Measurements from ENCODE around the gene TCF3. TPM values are rescaled to one million over a fixed set of nuclear protein-coding genes. Genes with fewer than 3 reads are reported as not detected.

TCF3 gene
- total RNA-seq, 2 donors from 2014 or later = 18.5 to 28.7 TPM

DNA sequence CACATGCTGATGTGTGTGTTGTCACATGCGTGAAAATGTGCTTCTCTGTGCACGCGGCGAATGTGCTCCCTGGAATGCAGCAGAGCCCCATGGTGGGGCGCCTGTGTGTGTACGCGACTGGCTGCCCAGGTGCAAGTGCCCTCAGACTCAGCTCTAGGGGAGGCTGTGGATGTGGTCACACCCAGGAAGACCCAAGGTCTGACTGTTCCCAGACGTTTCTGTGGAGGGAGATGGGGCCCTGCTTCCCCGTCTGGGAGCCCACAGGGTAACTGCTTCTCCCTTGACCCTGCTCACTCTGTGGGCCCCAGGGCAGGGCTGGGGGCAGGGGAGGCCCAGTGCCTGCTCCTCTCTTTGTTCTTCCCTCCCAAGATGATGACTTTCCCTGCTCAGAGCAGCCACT is 39.3 kb downstream of the TCF3 start:
- TF ChIP-seq, protein P1, sequence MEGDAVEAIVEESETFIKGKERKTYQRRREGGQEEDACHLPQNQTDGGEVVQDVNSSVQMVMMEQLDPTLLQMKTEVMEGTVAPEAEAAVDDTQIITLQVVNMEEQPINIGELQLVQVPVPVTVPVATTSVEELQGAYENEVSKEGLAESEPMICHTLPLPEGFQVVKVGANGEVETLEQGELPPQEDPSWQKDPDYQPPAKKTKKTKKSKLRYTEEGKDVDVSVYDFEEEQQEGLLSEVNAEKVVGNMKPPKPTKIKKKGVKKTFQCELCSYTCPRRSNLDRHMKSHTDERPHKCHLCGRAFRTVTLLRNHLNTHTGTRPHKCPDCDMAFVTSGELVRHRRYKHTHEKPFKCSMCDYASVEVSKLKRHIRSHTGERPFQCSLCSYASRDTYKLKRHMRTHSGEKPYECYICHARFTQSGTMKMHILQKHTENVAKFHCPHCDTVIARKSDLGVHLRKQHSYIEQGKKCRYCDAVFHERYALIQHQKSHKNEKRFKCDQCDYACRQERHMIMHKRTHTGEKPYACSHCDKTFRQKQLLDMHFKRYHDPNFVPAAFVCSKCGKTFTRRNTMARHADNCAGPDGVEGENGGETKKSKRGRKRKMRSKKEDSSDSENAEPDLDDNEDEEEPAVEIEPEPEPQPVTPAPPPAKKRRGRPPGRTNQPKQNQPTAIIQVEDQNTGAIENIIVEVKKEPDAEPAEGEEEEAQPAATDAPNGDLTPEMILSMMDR (IDR thresholded peaks at IDR 0.05) = no peak
- no peak for DNase-seq (ENCODE audit: low spot score)
- no peaks in the 10 kb centered on the region for H3K9me3 ChIP-seq
- H3K4me3 ChIP-seq = no peak overlapping the region
- no peaks in the 10 kb centered on the region for H3K4me1 ChIP-seq
- peaks cover 33% of the 10 kb centered on the region for H3K36me3 ChIP-seq
- no peak overlapping the region for H3K27ac ChIP-seq
- no peaks in the 10 kb centered on the region for H3K27me3 ChIP-seq

DNA sequence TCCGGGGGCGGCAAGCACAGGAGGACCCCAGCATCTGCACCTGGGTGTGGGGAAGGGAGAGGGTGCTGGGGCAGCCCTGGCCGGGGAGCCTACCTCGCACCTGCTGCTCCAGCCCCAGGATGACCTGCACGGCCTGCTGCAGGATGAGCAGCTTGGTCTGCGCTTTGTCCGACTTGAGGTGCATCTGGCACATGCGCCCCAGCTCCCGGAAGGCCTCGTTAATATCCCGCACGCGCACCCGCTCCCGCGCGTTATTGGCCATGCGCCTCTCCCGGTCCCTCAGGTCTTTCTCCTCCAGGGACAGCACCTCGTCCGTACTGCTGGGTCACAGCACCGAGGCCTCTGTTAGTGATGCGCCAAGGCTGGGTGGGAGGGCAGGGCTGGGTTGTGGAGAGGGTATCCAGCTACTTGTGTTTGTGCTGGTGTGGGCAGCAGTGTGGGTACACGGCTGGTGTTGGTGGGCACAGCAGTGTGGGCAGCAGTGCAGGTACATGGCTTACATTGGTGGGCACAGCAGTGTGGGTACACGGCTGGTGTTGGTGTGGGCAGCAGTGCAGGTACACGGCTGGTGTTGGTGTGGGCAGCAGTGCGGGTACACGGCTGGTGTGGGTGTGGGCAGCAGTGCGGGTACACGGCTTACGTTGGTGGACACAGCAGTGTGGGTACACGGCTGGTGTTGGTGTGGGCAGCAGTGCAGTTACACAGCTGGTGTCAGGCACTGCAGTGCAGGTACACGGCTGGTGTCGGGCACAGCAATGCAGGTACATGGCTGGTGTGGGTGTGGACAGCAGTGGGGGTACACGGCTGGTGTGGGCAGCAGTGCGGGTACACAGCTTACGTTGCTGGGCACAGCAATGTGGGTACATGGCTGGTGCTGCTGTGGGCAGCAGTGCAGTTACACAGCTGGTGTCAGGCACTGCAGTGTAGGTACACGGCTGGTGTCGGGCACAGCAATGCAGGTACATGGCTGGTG is 40.0 kb downstream of the TCF3 start:
- no peak for DNase-seq (ENCODE audit: low spot score)
- Histone ChIP-seq H3K4me3 (no peak overlapping the region), H3K36me3 (peaks cover 33% of the 10 kb centered on the region), H3K9me3 (no peaks in the 10 kb centered on the region), H3K4me1 (no peaks in the 10 kb centered on the region), H3K27me3 (no peaks in the 10 kb centered on the region), H3K27ac (no peak overlapping the region)
- TF ChIP-seq, protein P1 (IDR thresholded peaks at IDR 0.05) = no peak

DNA sequence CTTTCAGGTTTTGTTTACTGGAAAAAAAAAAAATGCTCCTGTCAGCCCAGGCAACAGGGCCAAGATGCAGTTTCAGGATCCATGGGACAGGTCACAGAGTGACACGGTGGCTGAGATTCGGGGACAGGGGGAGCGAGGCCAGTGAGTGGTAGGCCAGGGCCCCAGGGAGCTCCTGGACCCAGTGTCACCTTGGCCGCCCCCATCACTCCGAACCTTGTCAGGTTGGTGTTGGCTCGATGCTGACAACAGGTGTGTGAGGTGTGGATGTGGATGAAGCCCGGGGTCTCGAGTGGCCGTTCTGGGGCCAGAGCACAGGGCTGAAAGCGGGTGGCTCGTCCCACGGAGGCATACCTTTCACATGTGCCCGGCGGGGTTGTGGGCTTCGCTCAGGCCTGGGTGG is 41.1 kb downstream of the TCF3 start:
- Histone ChIP-seq H3K36me3 (peaks cover 33% of the 10 kb centered on the region), H3K27ac (no peak overlapping the region), H3K9me3 (no peaks in the 10 kb centered on the region), H3K4me3 (no peak overlapping the region), H3K27me3 (no peaks in the 10 kb centered on the region), H3K4me1 (peaks cover under 1 to 4% of the 10 kb centered on the region in 2 donors)
- no peak for DNase-seq (ENCODE audit: low spot score)
- TF ChIP-seq, protein P1 (IDR thresholded peaks at IDR 0.05) = no peak

- Histone ChIP-seq H3K27me3 (no peaks in the 10 kb centered on the region), H3K4me3 (no peak overlapping the region), H3K27ac (no peak overlapping the region), H3K4me1 (peaks cover 3 to 9% of the 10 kb centered on the region in 2 donors), H3K9me3 (no peaks in the 10 kb centered on the region), H3K36me3 (peaks cover 33% of the 10 kb centered on the region)
- DNase-seq (ENCODE audit: low spot score) = no peak
- TF ChIP-seq, protein P1 (IDR thresholded peaks at IDR 0.05) = no peak
These were observed 41.8 kb downstream of the TCF3 start for GRCh38 chr19:1610579-1610978.

GRCh38 chr19:1609680-1610474 is 42.5 kb downstream of the TCF3 start:
- Histone ChIP-seq H3K4me1 (peaks cover 3 to 9% of the 10 kb centered on the region in 2 donors), H3K27ac (no peak overlapping the region), H3K9me3 (no peaks in the 10 kb centered on the region), H3K4me3 (no peak overlapping the region), H3K27me3 (no peaks in the 10 kb centered on the region), H3K36me3 (peaks cover 27% of the 10 kb centered on the region)
- TF ChIP-seq, protein P1 (IDR thresholded peaks at IDR 0.05) = no peak
- no peak for DNase-seq (ENCODE audit: low spot score)

All from right atrium auricular region (tissue), 2 donors.